Measurements from ENCODE around the gene ARID1B.

The ARID1B gene

DNA sequence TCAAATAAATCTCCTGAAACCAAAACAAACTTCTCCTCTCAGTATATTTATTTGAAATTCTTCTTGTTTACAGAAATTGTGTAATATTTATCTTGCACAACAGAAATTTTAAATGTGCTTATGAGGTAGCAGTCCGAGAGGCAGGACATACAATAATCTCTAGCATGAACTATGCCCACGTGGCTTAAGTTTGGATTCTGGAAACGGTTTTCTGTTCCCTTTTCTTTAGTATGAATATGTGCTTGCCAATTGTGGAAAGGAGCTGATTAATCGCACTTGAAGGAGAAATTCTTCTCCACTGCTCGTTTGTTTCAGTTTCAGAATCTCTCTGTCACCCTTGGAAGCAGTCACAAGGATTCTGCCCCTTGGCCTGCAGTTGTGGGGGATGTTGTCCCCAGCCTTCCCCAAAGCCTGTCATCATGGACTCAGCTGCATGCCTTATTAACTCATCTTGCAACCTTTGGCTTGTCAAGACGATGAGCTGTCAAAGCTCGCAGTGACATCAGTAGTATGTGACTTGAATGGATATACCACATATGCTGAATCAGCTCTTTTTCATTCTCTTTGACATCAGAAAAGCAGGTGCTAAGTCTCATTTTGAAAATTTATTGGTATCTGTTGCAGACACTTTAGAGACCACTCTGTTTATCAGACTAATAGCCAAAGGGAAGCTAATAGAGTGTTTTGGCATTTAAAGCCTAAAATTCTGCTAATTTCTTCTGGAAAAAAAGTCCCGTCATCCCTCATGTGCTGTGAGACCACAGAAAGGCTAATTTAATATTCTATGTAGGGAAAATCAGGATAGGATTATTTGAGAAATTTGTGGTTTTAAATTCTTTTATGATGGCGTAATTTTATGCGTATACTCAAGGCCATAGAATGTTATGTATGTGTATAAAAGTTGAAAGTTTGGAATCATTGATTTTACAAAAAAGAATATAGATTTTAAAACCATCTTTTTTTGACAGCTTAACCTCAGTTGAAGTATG is 186.8 kb downstream of the ARID1B start:
- peak; percentile 39 for DNase-seq (ENCODE audit: low spot score)
- TF ChIP-seq, protein P1, sequence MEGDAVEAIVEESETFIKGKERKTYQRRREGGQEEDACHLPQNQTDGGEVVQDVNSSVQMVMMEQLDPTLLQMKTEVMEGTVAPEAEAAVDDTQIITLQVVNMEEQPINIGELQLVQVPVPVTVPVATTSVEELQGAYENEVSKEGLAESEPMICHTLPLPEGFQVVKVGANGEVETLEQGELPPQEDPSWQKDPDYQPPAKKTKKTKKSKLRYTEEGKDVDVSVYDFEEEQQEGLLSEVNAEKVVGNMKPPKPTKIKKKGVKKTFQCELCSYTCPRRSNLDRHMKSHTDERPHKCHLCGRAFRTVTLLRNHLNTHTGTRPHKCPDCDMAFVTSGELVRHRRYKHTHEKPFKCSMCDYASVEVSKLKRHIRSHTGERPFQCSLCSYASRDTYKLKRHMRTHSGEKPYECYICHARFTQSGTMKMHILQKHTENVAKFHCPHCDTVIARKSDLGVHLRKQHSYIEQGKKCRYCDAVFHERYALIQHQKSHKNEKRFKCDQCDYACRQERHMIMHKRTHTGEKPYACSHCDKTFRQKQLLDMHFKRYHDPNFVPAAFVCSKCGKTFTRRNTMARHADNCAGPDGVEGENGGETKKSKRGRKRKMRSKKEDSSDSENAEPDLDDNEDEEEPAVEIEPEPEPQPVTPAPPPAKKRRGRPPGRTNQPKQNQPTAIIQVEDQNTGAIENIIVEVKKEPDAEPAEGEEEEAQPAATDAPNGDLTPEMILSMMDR (IDR thresholded peaks at IDR 0.05; ENCODE audit: extremely low read depth, missing control alignments), result no peak

DNA sequence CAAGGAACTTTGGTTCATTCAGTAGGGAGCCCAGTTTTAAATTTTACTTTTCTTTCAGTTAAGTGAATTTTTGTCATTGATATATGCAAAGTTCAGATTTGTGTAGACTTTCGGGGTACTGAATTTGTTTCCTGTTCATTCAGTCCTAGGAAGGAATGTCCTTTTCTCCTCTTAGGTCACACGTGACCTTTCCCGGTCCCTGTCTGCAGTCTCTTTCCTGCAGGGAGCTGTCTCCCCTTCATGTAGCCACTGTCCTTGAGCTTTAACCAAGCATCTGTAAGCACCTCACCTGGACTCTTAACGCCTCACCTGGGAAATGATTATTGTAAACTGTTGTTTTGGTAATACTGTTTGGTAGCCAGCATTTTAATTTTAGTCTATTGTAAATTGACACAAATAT is 190.7 kb downstream of the ARID1B start:
- TF ChIP-seq, protein P1 (IDR thresholded peaks at IDR 0.05; ENCODE audit: extremely low read depth, missing control alignments), result no peak
- no peak for DNase-seq (ENCODE audit: low spot score)

DNA sequence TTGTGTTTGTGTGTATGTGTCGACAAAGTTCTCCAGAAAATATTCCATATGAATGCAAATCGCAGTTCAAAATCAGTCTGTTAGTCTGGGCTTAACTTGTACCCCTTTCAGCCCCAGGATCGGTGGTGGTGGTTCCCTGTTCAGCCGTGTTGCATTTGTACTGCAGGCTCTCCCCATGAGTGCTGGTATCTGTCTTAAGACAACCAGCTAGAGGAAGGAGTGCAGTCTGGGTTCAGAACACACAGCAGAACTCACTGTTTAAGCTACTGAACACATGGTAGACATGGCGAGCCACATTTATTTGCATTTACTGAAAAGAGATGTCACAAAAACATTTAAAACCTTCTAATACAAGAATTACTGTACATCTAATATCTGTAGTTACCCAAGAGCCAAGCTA is 192.1 kb downstream of the ARID1B start:
- no peak for DNase-seq (ENCODE audit: low spot score)
- TF ChIP-seq, protein P1 (IDR thresholded peaks at IDR 0.05; ENCODE audit: extremely low read depth, missing control alignments), result no peak

DNA sequence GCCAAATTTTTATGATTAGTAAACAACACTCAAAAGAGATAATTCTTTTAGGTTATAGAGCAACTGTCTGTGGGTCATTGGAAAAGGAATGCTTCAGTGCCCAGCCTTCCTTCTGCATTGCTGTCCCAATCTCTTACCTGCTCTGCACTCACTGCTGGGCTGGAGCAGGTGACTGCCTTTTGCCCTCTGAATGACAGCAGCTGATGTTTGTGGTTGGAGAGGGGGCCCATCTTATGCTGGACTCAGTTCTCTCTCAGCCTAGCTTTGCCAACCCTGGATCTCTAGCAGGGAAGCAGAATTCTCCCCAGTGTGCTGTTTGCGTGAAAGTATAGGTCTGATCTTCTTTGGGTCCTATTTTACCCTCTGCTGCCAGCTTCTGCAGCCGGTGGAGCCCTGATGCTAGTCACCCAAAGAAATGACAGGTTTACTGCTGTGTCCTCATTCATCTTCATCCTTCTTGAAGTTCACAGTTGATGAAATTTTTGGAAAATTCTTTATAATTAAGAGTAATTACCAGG is 193.5 kb downstream of the ARID1B start:
- DNase-seq (ENCODE audit: low spot score), result no peak
- TF ChIP-seq, protein P1 (IDR thresholded peaks at IDR 0.05; ENCODE audit: extremely low read depth, missing control alignments), result no peak

DNA sequence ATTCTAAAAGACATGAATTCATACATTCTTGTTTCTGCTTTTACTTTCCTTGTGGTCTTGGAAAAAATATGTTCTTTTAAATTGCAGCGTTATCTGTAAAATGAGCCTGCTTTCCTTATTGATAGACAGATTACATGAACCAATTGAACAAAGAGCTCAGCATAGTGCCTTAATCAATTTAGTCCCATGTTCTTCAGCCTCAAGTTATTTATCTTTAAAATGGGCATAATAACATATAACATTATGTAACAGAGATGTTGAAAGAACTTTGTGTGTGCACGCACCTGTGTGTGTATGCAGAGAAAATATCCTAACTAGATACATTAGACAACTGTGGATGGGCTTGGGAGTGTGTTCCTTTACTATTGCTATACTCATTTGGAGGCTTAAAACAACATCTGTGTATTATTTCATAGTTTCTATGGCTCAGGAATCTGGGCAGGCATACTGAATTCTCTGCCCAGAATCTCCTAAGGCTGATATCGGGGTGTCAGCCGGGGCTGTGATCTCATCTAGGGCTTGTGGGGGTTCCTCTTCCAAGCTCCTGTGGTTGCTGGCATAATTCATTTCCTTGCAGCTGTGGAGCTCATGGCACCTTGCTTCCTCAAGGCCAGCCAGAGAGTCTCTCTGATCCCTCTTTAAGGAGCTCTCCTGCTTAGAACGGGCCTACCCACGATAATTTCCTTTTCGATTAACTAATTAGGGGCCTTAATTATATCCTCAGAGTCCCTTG is 194.1 kb downstream of the ARID1B start:
- no peak for DNase-seq (ENCODE audit: low spot score)
- TF ChIP-seq, protein P1 (IDR thresholded peaks at IDR 0.05; ENCODE audit: extremely low read depth, missing control alignments), result no peak

DNA sequence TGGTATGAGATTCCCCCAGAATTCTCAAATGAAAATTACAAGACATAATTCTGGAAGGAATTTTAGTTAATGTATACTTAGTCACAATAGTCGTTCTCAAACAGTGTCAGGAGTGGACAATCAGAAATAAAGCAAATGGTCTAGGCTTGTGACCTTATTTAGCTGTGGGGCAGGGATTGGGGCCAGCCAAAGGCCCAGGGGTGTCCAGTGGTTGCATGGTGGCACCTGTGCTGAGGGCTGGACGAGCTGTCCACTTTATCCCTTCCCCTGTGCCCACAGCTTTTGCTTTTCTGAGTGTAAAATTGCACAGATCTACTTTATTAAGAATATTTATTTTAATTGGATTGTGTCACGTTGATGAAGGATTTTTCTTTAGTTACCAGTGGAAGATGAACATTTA is 195.0 kb downstream of the ARID1B start:
- TF ChIP-seq, protein P1 (IDR thresholded peaks at IDR 0.05; ENCODE audit: extremely low read depth, missing control alignments), result no peak
- no peak for DNase-seq (ENCODE audit: low spot score)

DNA sequence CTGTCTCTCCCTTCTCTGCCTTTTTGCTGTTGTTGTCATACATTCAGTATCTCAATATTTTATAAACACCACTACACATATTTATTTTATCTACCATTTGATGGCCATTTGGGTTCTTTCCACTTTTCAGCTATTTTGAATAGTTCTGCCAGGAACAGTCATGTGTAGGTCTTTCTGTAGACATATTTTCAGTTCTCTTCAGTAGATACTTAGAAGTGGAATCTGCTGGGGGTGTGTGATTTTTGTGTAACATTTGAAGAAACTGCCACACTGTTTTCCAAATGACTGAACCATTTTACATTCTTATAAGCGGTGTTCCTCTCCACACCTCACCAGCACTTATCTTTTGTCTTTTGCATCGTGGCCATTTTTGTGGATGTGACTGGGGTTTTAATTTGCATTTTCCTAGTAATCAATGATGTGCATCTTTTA is 197.7 kb downstream of the ARID1B start:
- TF ChIP-seq, protein P1 (IDR thresholded peaks at IDR 0.05; ENCODE audit: extremely low read depth, missing control alignments), result no peak
- DNase-seq (ENCODE audit: low spot score), result no peak
